ENCODE measurements around the gene WWP2.

The WWP2 gene

GRCh38 chr16:69880640-69881133 is 118.6 kb downstream of the WWP2 start (continued):
- TF ChIP-seq TSHZ1 (tag by site-specific recombination; IDR thresholded peaks at IDR 0.05; ENCODE audit: borderline replicate concordance) (no peak), ZNF626 (tag by site-specific recombination; IDR thresholded peaks at IDR 0.05) (no peak), ZFP3 (tag by site-specific recombination; IDR thresholded peaks at IDR 0.05; ENCODE audit: low read depth) (no peak), ZNF677 (tag by site-specific recombination; IDR thresholded peaks at IDR 0.05) (no peak)

GRCh38 chr16:69881141-69881540 is 119.0 kb downstream of the WWP2 start:
- H3K4me3 ChIP-seq (ENCODE audit: low read depth, low read length), result no peak overlapping the region
- ChIA-PET POLR2A (no interaction called here), CTCF (no interaction called here)
- no peak for TF ChIP-seq ZNF394 (tag by site-specific recombination; IDR thresholded peaks at IDR 0.05; ENCODE audit: borderline replicate concordance)
- TF ChIP-seq ZNF561 (tag by site-specific recombination; IDR thresholded peaks at IDR 0.05; ENCODE audit: borderline replicate concordance), result no peak
- no peak for TF ChIP-seq ZNF777 (tag by site-specific recombination; IDR thresholded peaks at IDR 0.05; ENCODE audit: borderline replicate concordance)
- no peak for TF ChIP-seq GLIS2 (tag by site-specific recombination; IDR thresholded peaks at IDR 0.05)
- no peak for TF ChIP-seq ZNF423 (tag by site-specific recombination; IDR thresholded peaks at IDR 0.05)
- TF ChIP-seq ZNF623 (tag by site-specific recombination; IDR thresholded peaks at IDR 0.05), result no peak
- no peak for TF ChIP-seq ZNF560 (tag by site-specific recombination; IDR thresholded peaks at IDR 0.05; ENCODE audit: borderline replicate concordance)
- TF ChIP-seq ZBTB6 (tag by site-specific recombination; IDR thresholded peaks at IDR 0.05), result no peak
- no peak for TF ChIP-seq ZNF350 (tag by site-specific recombination; IDR thresholded peaks at IDR 0.05)
- no peak for TF ChIP-seq ZNF280C (tag by site-specific recombination; IDR thresholded peaks at IDR 0.05)
- TF ChIP-seq ZNF654 (tag by site-specific recombination; IDR thresholded peaks at IDR 0.05; ENCODE audit: low read depth), result no peak
- TF ChIP-seq INSM2 (tag by site-specific recombination; IDR thresholded peaks at IDR 0.05), result no peak
- no peak for TF ChIP-seq ZNF76 (tag by site-specific recombination; IDR thresholded peaks at IDR 0.05; ENCODE audit: borderline replicate concordance, low read depth)
- H3K36me3 ChIP-seq (ENCODE audit: control insufficient read depth in 2 of 2, insufficient read depth in 1 of 2, low read length in 2 of 2), result peaks cover under 1 to 14% of the 10 kb centered on the region in 2 experiments; a peak in 2 of 3 replicates
- no peaks in the 10 kb centered on the region for H3K9me3 ChIP-seq (ENCODE audit: control insufficient read depth, insufficient read depth, low read depth, low read length)
- H3K27ac ChIP-seq (ENCODE audit: extremely low read depth, low read depth, low read length), result no peak overlapping the region
- no peaks in the 10 kb centered on the region for H3K4me1 ChIP-seq (ENCODE audit: control insufficient read depth, insufficient read depth, low read length)

All from HEK293 (cell line).